HEK293 (cell line): ENCODE results near the gene TCAP.

Source experiments
- CTCF ChIA-PET: fragments of 350-600 bp; formaldehyde crosslinking; extraction: SDS; loops from one replicate; lab custom pipeline; 2021; ENCODE audit warnings: antibody characterized with exemption; lab: Yijun Ruan, JAX
- POLR2A ChIA-PET: fragments of 300-600 bp; formaldehyde crosslinking; extraction: SDS; loops from one replicate; lab custom pipeline; 2020; ENCODE audit warnings: antibody characterized with exemption, inconsistent platforms; lab: Yijun Ruan, JAX
- H3K27ac ChIP-seq: fragments of 200-500 bp; sonication (Bioruptor generic); 2 replicates; pipeline ENCODE4 v1.5.1; 2014; ENCODE audit warnings: low read depth, low read length, control low read depth, inconsistent platforms; ENCODE audit errors: extremely low read depth
- H3K36me3 ChIP-seq, 2 experiments: fragments of 200-500 bp in 1 of 2; sonication (Bioruptor generic) in 1 of 2; 1 replicate in 1 of 2; 2 replicates in 1 of 2; pipeline ENCODE4 v1.5.1; 2014 to 2017; ENCODE audit warnings: inconsistent platforms in 2 of 2, low read length in 2 of 2; ENCODE audit not compliant: control insufficient read depth in 2 of 2, insufficient read depth in 1 of 2
- H3K4me1 ChIP-seq: fragments of 200-500 bp; sonication (Bioruptor generic); 2 replicates; pipeline ENCODE4 v1.5.1; 2014; ENCODE audit warnings: mild to moderate bottlenecking, low read length, inconsistent platforms; ENCODE audit not compliant: control insufficient read depth, insufficient read depth
- H3K4me3 ChIP-seq: 2 replicates; pipeline ENCODE4 v1.5.1; 2011; ENCODE audit warnings: low read depth, mild to moderate bottlenecking, control low read depth, low read length, moderate library complexity
- H3K9me3 ChIP-seq: fragments of 200-500 bp; sonication (Bioruptor generic); 2 replicates; pipeline ENCODE4 v1.5.1; 2014; ENCODE audit warnings: low read depth, low read length, inconsistent platforms; ENCODE audit not compliant: control insufficient read depth, insufficient read depth
- GLIS1 ChIP-seq: fragments of 450-650 bp; formaldehyde crosslinking; IDR thresholded peaks from 2 replicates; pipeline ENCODE4 v1.5.1; 2016; ENCODE audit warnings: missing biosample characterization, missing genetic modification characterization
- HIC1 ChIP-seq: fragments of 450-650 bp; formaldehyde crosslinking; IDR thresholded peaks from 2 replicates; pipeline ENCODE4 v1.5.1; 2016; ENCODE audit warnings: missing biosample characterization, missing genetic modification characterization
- KLF1 ChIP-seq: fragments of 450-650 bp; formaldehyde crosslinking; IDR thresholded peaks from 2 replicates; pipeline ENCODE4 v1.5.1; 2016; ENCODE audit warnings: missing biosample characterization, missing genetic modification characterization
- PRDM6 ChIP-seq: fragments of 450-650 bp; formaldehyde crosslinking; IDR thresholded peaks from 2 replicates; pipeline ENCODE4 v1.5.1; 2017; ENCODE audit warnings: missing biosample characterization, missing genetic modification characterization
- SETDB1 ChIP-seq: IDR thresholded peaks from one replicate; pipeline ENCODE4 v1.6.1; 2017; ENCODE audit warnings: mild to moderate bottlenecking, low read length, moderate library complexity, mixed read lengths; ENCODE audit not compliant: insufficient read length
- ZFHX2 ChIP-seq: fragments of 450-650 bp; formaldehyde crosslinking; conservative IDR thresholded peaks from 2 replicates; pipeline ENCODE4 v1.5.1; 2016; ENCODE audit warnings: missing biosample characterization, missing genetic modification characterization
- ZNF280D ChIP-seq: fragments of 450-650 bp; formaldehyde crosslinking; IDR thresholded peaks from 2 replicates; pipeline ENCODE4 v1.5.1; 2016; ENCODE audit warnings: missing biosample characterization, missing genetic modification characterization
- ZNF335 ChIP-seq: fragments of 450-650 bp; formaldehyde crosslinking; conservative IDR thresholded peaks from 2 replicates; pipeline ENCODE4 v1.5.1; 2016; ENCODE audit warnings: missing biosample characterization, missing genetic modification characterization
- ZNF341 ChIP-seq: fragments of 450-650 bp; formaldehyde crosslinking; IDR thresholded peaks from 2 replicates; pipeline ENCODE4; 2016; ENCODE audit warnings: low read depth, missing biosample characterization, missing genetic modification characterization
- ZNF473 ChIP-seq: fragments of 450-650 bp; formaldehyde crosslinking; IDR thresholded peaks from 2 replicates; pipeline ENCODE4 v1.5.1; 2017; ENCODE audit warnings: missing biosample characterization, missing genetic modification characterization
- ZNF530 ChIP-seq: fragments of 450-650 bp; formaldehyde crosslinking; IDR thresholded peaks from 2 replicates; pipeline ENCODE4 v1.5.1; 2016; ENCODE audit warnings: low read depth, missing biosample characterization, missing genetic modification characterization
- ZNF544 ChIP-seq: fragments of 450-650 bp; formaldehyde crosslinking; IDR thresholded peaks from 2 replicates; pipeline ENCODE4 v1.5.0; 2017; ENCODE audit warnings: missing biosample characterization, missing genetic modification characterization
- ZNF560 ChIP-seq: fragments of 450-650 bp; formaldehyde crosslinking; IDR thresholded peaks from 2 replicates; pipeline ENCODE4 v1.5.1; 2017; ENCODE audit warnings: missing biosample characterization, missing genetic modification characterization, borderline replicate concordance
- ZNF600 ChIP-seq: fragments of 450-650 bp; formaldehyde crosslinking; IDR thresholded peaks from 2 replicates; pipeline ENCODE4 v1.5.1; 2016; ENCODE audit warnings: missing biosample characterization, missing genetic modification characterization
- ZNF623 ChIP-seq: fragments of 450-650 bp; formaldehyde crosslinking; IDR thresholded peaks from 2 replicates; pipeline ENCODE4 v1.5.1; 2016; ENCODE audit warnings: missing biosample characterization, missing genetic modification characterization
- ZNF670 ChIP-seq: fragments of 450-650 bp; formaldehyde crosslinking; IDR thresholded peaks from 2 replicates; pipeline ENCODE4 v1.5.1; 2016; ENCODE audit warnings: missing biosample characterization, missing genetic modification characterization, low read depth
- ZNF677 ChIP-seq: fragments of 450-650 bp; IDR thresholded peaks from 2 replicates; pipeline ENCODE4 v1.5.0; 2018; ENCODE audit warnings: missing biosample characterization, mild to moderate bottlenecking, missing genetic modification characterization, moderate library complexity
- ZNF747 ChIP-seq: fragments of 450-650 bp; formaldehyde crosslinking; IDR thresholded peaks from 2 replicates; pipeline ENCODE4 v1.5.1; 2016; ENCODE audit warnings: missing biosample characterization, missing genetic modification characterization
- ZSCAN23 ChIP-seq: fragments of 450-650 bp; formaldehyde crosslinking; IDR thresholded peaks from 2 replicates; pipeline ENCODE4 v1.5.1; 2016; ENCODE audit warnings: missing biosample characterization, missing genetic modification characterization
- TF ChIP-seq, protein P1 (sequence below): fragments of 450-650 bp; formaldehyde crosslinking; conservative IDR thresholded peaks from 2 replicates; pipeline ENCODE4 v1.5.1; 2016; ENCODE audit warnings: low read depth, missing biosample characterization, missing genetic modification characterization

Gene TCAP

GRCh38 chr17:39674702-39675389, 9.7 kb downstream of the TCAP start (continued):
- TF ChIP-seq PRDM6 (tag by site-specific recombination) (no peak), SETDB1 (no peak), ZNF623 (tag by site-specific recombination) (no peak), KLF1 (tag by site-specific recombination) (peak; percentile 99), GLIS1 (peak; percentile 99), HIC1 (tag by site-specific recombination) (no peak), ZNF473 (tag by site-specific recombination) (no peak), ZFHX2 (peak; percentile 97)

GRCh38 chr17:39675390-39676082, 10.4 kb downstream of the TCAP start:
- POLR2A ChIA-PET: interaction anchor here (1.2 to 1.5 kb wide), 7 partner anchors 9 to 38 kb away, joined by 3 to 8 read pairs (median 4); partner anchors contain the start of genes ERBB2 and PGAP3
- Histone ChIP-seq H3K4me3 (no peak overlapping the region), H3K4me1 (peaks cover 17% of the 10 kb centered on the region), H3K27ac (peak overlapping the region; percentile 48), H3K36me3 (peaks cover 0 to 3% of the 10 kb centered on the region in 2 experiments; a peak in 2 of 3 replicates), H3K9me3 (no peaks in the 10 kb centered on the region)
- CTCF ChIA-PET: interaction anchor here (0.6 to 2.1 kb wide), 8 partner anchors 18 to 225 kb away, joined by 3 to 16 read pairs (median 6); no protein-coding TSS in a partner anchor
- no peak for TF ChIP-seq ZNF670 (tag by site-specific recombination)
- TF ChIP-seq HIC1 (tag by site-specific recombination): no peak
- no peak for TF ChIP-seq ZNF530 (tag by site-specific recombination)
- TF ChIP-seq, protein P1, sequence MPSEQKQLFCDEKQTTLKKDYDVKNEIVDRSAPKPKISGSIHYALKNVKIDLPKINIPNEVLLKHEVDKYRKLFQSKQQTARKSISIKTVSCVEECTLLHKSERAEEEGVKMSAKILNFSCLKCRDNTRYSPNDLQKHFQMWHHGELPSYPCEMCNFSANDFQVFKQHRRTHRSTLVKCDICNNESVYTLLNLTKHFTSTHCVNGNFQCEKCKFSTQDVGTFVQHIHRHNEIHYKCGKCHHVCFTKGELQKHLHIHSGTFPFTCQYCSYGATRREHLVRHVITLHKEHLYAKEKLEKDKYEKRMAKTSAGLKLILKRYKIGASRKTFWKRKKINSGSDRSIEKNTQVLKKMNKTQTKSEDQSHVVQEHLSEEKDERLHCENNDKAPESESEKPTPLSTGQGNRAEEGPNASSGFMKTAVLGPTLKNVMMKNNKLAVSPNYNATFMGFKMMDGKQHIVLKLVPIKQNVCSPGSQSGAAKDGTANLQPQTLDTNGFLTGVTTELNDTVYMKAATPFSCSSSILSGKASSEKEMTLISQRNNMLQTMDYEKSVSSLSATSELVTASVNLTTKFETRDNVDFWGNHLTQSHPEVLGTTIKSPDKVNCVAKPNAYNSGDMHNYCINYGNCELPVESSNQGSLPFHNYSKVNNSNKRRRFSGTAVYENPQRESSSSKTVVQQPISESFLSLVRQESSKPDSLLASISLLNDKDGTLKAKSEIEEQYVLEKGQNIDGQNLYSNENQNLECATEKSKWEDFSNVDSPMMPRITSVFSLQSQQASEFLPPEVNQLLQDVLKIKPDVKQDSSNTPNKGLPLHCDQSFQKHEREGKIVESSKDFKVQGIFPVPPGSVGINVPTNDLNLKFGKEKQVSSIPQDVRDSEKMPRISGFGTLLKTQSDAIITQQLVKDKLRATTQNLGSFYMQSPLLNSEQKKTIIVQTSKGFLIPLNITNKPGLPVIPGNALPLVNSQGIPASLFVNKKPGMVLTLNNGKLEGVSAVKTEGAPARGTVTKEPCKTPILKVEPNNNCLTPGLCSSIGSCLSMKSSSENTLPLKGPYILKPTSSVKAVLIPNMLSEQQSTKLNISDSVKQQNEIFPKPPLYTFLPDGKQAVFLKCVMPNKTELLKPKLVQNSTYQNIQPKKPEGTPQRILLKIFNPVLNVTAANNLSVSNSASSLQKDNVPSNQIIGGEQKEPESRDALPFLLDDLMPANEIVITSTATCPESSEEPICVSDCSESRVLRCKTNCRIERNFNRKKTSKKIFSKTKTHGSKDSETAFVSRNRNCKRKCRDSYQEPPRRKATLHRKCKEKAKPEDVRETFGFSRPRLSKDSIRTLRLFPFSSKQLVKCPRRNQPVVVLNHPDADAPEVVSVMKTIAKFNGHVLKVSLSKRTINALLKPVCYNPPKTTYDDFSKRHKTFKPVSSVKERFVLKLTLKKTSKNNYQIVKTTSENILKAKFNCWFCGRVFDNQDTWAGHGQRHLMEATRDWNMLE (tag by site-specific recombination): no peak
- 0 out of 2 replicates have a peak, but pooled peaks have one; percentile 31 for TF ChIP-seq ZNF600 (tag by site-specific recombination)
- TF ChIP-seq ZNF335 (tag by site-specific recombination): no peak
- TF ChIP-seq ZNF677: no peak
- no peak for TF ChIP-seq ZNF544
- TF ChIP-seq ZNF747: no peak
- no peak for TF ChIP-seq ZNF280D (tag by site-specific recombination)
- TF ChIP-seq ZNF560 (tag by site-specific recombination): no peak
- TF ChIP-seq ZSCAN23: no peak
- TF ChIP-seq ZNF341 (tag by site-specific recombination): peak; percentile 86
